ENCODE data around the gene ADAP2. TPM values are rescaled to one million over a fixed set of nuclear protein-coding genes. Genes with fewer than 3 reads are reported as not detected.
A peak's percentile ranks its signal among the peaks of the same experiment; 100 is the strongest.

ADAP2 gene
- total and polyA plus RNA-seq, 3 donors from 2014 or later, result 3.5 to 7.1 (median 6.4) TPM

- TF ChIP-seq CTCF (IDR thresholded peaks at IDR 0.05), result no peak
- TF ChIP-seq POLR2A (IDR thresholded peaks at IDR 0.05), result no peak
- intact Hi-C loops (cut with DNase I; ENCODE audit: low total_unique reads), result no loop called here
- no peak for DNase-seq
- Histone ChIP-seq H3K27ac (peak overlapping the region in 1 of 2 donors; percentile 19), H3K4me3 (peak overlapping the region; percentile 49 to 55), H3K4me1 (peaks cover 6% of the 10 kb centered on the region), H3K36me3 (ENCODE audit: low read depth, missing control alignments) (no peaks in the 10 kb centered on the region), H3K9me3 (no peaks in the 10 kb centered on the region), H3K27me3 (no peaks in the 10 kb centered on the region)
- WGBS, 2 donors, result 0 to 4% methylated on average over 2 to 51 of the region's 66 CpGs
Observed at GRCh38 chr17:30922235-30923030, 688 bp downstream of the ADAP2 start.

- Histone ChIP-seq H3K36me3 (ENCODE audit: low read depth, missing control alignments) (no peaks in the 10 kb centered on the region), H3K9me3 (no peaks in the 10 kb centered on the region), H3K27ac (no peak overlapping the region), H3K4me1 (peaks cover 6% of the 10 kb centered on the region), H3K27me3 (no peaks in the 10 kb centered on the region), H3K4me3 (no peak overlapping the region)
- no peak for DNase-seq
- TF ChIP-seq CTCF (IDR thresholded peaks at IDR 0.05) (no peak), POLR2A (IDR thresholded peaks at IDR 0.05) (no peak)
- intact Hi-C loops (cut with DNase I; ENCODE audit: low total_unique reads), result no loop called here
- 41 to 77% methylated on average over 2 of the region's 2 CpGs for WGBS, 2 donors
Observed at GRCh38 chr17:30924341-30924740, 2.6 kb downstream of the ADAP2 start.

GRCh38 chr17:30926516-30926915, 4.8 kb downstream of the ADAP2 start:
- Histone ChIP-seq H3K4me3 (no peak overlapping the region), H3K27me3 (no peaks in the 10 kb centered on the region), H3K27ac (no peak overlapping the region), H3K4me1 (peaks cover 6% of the 10 kb centered on the region), H3K9me3 (no peaks in the 10 kb centered on the region), H3K36me3 (ENCODE audit: low read depth, missing control alignments) (no peaks in the 10 kb centered on the region)
- intact Hi-C loops (cut with DNase I; ENCODE audit: low total_unique reads), result no loop called here
- no peak for TF ChIP-seq POLR2A (IDR thresholded peaks at IDR 0.05)
- no peak for TF ChIP-seq CTCF (IDR thresholded peaks at IDR 0.05)
- 78 to 84% methylated on average over 6 of the region's 6 CpGs for WGBS, 2 donors
- DNase-seq, result no peak

- Histone ChIP-seq H3K27ac (no peak overlapping the region), H3K27me3 (no peaks in the 10 kb centered on the region), H3K4me1 (no peaks in the 10 kb centered on the region), H3K36me3 (ENCODE audit: low read depth, missing control alignments) (no peaks in the 10 kb centered on the region), H3K9me3 (no peaks in the 10 kb centered on the region), H3K4me3 (no peak overlapping the region)
- DNase-seq, result no peak
- 91 to 95% methylated on average over 5 of the region's 5 CpGs for WGBS, 2 donors
- TF ChIP-seq CTCF (IDR thresholded peaks at IDR 0.05) (no peak), POLR2A (IDR thresholded peaks at IDR 0.05) (no peak)
- intact Hi-C loops (cut with DNase I; ENCODE audit: low total_unique reads), result no loop called here
Observed at GRCh38 chr17:30927756-30928155, 6.0 kb downstream of the ADAP2 start.

GRCh38 chr17:30928584-30928983, 6.8 kb downstream of the ADAP2 start:
- WGBS, 2 donors, result 84 to 85% methylated on average over 2 to 3 of the region's 3 CpGs
- Histone ChIP-seq H3K27ac (no peak overlapping the region), H3K4me1 (no peaks in the 10 kb centered on the region), H3K4me3 (no peak overlapping the region), H3K36me3 (ENCODE audit: low read depth, missing control alignments) (no peaks in the 10 kb centered on the region), H3K27me3 (no peaks in the 10 kb centered on the region), H3K9me3 (no peaks in the 10 kb centered on the region)
- intact Hi-C loops (cut with DNase I; ENCODE audit: low total_unique reads), result no loop called here
- DNase-seq, result no peak
- TF ChIP-seq CTCF (IDR thresholded peaks at IDR 0.05) (no peak), POLR2A (IDR thresholded peaks at IDR 0.05) (no peak)

Data from testis (tissue), 3 donors.